Neural crest cell (in vitro differentiated cells): Measurements from ENCODE around the gene GPR68. TPM values are rescaled to one million over a fixed set of nuclear protein-coding genes. Genes with fewer than 3 reads are reported as not detected.

Experiments used
- DNase-seq: peaks from one replicate; pipeline ENCODE4 v3.0.0; 2021; ENCODE audit warnings: low read depth, mixed read lengths, low spot score
- H3K27ac Mint-ChIP-seq: one replicate; pipeline ENCODE4 v1.8.0; 2021; ENCODE audit warnings: mild to moderate bottlenecking, mixed read lengths; ENCODE audit not compliant: unreplicated experiment
- H3K27me3 Mint-ChIP-seq: 2 replicates; pipeline ENCODE4 v1.8.0; 2021; ENCODE audit warnings: low read depth, mild to moderate bottlenecking, mixed read lengths
- H3K36me3 Mint-ChIP-seq: 2 replicates; pipeline ENCODE4 v1.8.0; 2021; ENCODE audit warnings: low read depth, mild to moderate bottlenecking, mixed read lengths
- H3K4me1 Mint-ChIP-seq: 2 replicates; pipeline ENCODE4 v1.8.0; 2021; ENCODE audit warnings: mixed read lengths
- H3K4me3 Mint-ChIP-seq: one replicate; pipeline ENCODE4 v1.8.0; 2021; ENCODE audit warnings: mild to moderate bottlenecking, mixed read lengths
- H3K9me3 Mint-ChIP-seq: 2 replicates; pipeline ENCODE4 v1.8.0; 2021; ENCODE audit warnings: mixed read lengths
- CTCF ChIP-seq: fragments of 200-600 bp; sonication (generic); conservative IDR thresholded peaks from 2 replicates; pipeline ENCODE4 v1.5.0; 2021; ENCODE audit warnings: antibody characterized with exemption, mild to moderate bottlenecking
- total RNA-seq: library from RNA; stranded (reverse); gene quantifications from 2 replicates; pipeline ENCODE4 v1.2.1, GENCODE V29; 2021

GPR68 gene
- total RNA-seq, 1 donor from 2014 or later, result 0.14 TPM

DNA sequence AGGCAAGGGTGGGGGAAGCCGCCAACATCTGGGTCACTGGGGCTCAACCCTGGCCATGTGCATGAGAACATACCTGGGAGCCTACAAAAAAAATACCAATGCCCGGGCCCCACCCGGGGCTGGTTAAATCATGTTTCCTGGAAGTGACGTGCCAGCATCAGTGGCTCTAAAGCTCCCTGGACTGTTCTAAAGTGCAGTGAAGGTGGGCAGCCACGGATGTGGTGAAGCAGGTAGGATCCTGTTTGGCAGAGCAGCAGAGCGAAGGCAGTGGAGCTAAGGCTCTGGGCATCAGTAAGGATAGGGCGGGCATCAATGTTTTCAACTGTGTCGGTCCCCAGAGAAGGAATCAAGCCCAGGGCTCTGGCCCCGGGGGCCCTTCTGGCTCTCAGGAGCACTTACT, 525 bp upstream of the GPR68 start:
- no peak for TF ChIP-seq CTCF
- H3K27me3 Mint-ChIP-seq, result peaks cover 12% of the 10 kb centered on the region
- no peak overlapping the region for H3K27ac Mint-ChIP-seq
- peaks cover 2% of the 10 kb centered on the region for H3K9me3 Mint-ChIP-seq
- no peak overlapping the region for H3K4me3 Mint-ChIP-seq
- no peak for DNase-seq
- H3K4me1 Mint-ChIP-seq, result peaks cover 4% of the 10 kb centered on the region
- H3K36me3 Mint-ChIP-seq, result no peaks in the 10 kb centered on the region

GRCh38 chr14:91243074-91243471, 1.4 kb downstream of the GPR68 start:
- Mint-ChIP-seq H3K4me1 (no peaks in the 10 kb centered on the region), H3K9me3 (peaks cover 2% of the 10 kb centered on the region), H3K27me3 (peaks cover 19% of the 10 kb centered on the region), H3K27ac (no peak overlapping the region), H3K4me3 (no peak overlapping the region), H3K36me3 (no peaks in the 10 kb centered on the region)
- DNase-seq, result no peak
- no peak for TF ChIP-seq CTCF

DNA sequence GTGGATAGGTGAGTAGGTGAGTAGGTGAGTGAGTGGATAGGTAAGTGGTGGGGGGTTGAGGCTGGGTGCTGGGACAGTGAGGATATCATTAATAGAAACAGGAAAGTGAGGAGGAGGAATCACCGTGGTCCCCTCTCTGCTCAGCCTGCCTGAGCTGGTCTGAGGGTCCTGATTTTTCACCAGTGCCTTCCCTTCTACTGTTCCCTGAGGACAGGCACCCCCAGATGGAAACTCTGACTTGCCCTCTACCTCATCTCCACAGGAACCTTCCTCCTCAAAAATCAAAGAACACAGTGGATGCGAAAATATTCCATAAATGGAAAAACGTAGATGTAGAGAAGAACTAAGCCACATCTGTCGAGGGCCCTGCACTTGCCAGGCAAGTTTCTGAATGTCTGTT, 1.9 kb downstream of the GPR68 start:
- DNase-seq, result no peak
- Mint-ChIP-seq H3K4me3 (no peak overlapping the region), H3K27me3 (peaks cover 19% of the 10 kb centered on the region), H3K9me3 (peaks cover 2% of the 10 kb centered on the region), H3K4me1 (no peaks in the 10 kb centered on the region), H3K36me3 (no peaks in the 10 kb centered on the region), H3K27ac (no peak overlapping the region)
- no peak for TF ChIP-seq CTCF

DNA sequence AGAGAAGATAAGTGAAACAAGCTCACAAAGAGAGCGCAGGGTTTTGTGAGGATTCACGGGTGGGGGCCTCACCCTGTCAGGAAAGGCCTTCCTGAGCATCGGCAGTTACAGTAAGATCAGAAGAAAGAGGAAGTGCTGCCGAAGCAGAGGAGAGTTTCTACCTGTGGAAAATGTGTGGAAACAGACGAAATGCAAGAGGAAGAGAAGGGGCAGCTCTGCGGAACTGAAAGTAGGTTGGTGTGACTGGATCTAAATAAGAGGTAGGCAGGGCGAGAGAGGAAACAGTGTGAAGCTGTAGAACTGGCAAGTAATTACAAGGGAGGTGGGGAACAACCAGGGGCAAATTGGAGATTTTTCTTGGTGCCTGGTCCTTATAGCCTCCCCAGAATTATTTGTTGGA, 2.6 kb downstream of the GPR68 start:
- H3K4me3 Mint-ChIP-seq, result no peak overlapping the region
- H3K27me3 Mint-ChIP-seq, result peaks cover 19% of the 10 kb centered on the region
- H3K36me3 Mint-ChIP-seq, result no peaks in the 10 kb centered on the region
- H3K9me3 Mint-ChIP-seq, result peaks cover 2% of the 10 kb centered on the region
- no peak for DNase-seq
- no peak for TF ChIP-seq CTCF
- no peaks in the 10 kb centered on the region for H3K4me1 Mint-ChIP-seq
- H3K27ac Mint-ChIP-seq, result peak overlapping the region; percentile 20

DNA sequence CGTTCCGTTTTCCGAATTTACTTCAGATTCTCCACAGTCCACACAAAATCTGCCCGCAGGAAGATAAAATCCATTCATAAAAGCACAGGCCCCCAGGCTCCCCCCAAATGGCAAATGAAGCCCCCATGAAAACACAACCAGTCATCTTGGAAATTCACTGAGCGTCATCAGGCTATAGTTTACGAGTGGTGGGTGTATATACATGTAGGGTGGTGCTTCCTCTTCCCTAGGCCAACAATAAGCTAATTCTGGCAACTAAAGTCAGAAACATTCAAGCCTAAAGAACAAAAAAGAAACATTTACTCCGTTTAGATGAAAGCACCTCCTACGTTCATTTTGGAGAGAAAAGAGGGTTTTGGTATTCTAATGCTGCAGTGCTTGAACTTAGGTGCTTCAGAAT, 5.8 kb downstream of the GPR68 start:
- Mint-ChIP-seq H3K4me3 (no peak overlapping the region), H3K9me3 (peaks cover 2% of the 10 kb centered on the region), H3K27ac (peak overlapping the region; percentile 29), H3K27me3 (peaks cover 18% of the 10 kb centered on the region), H3K4me1 (no peaks in the 10 kb centered on the region), H3K36me3 (no peaks in the 10 kb centered on the region)
- DNase-seq, result no peak
- TF ChIP-seq CTCF, result no peak

GRCh38 chr14:91238085-91238484, 6.4 kb downstream of the GPR68 start:
- no peak overlapping the region for H3K4me3 Mint-ChIP-seq
- H3K9me3 Mint-ChIP-seq, result peaks cover 2% of the 10 kb centered on the region
- H3K36me3 Mint-ChIP-seq, result no peaks in the 10 kb centered on the region
- DNase-seq, result no peak
- H3K27me3 Mint-ChIP-seq, result peaks cover 14% of the 10 kb centered on the region
- no peak overlapping the region for H3K27ac Mint-ChIP-seq
- no peaks in the 10 kb centered on the region for H3K4me1 Mint-ChIP-seq
- TF ChIP-seq CTCF, result no peak
